ENCODE results near the gene RAB23.

Gene RAB23

DNA sequence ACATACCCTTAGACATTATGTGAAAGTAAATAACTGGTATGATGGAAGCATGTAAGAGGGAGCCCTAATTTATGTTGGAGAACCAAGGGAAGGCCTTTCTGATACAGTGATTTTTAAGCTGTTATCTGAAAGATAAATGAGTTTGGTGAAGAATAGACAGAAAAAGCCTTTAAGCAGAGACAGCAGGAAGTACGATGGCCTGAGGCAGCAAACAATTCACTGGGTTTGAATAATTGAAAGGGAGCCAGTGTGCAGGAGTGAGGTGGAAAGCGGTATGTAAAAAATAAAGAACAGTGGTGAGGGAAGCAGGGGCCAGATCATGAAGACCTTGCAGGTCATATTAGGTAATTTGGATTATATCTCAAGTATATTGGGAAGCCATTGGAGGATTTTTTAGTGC, 4.1 kb upstream of the RAB23 start:
- DNase-seq: peak; percentile 74

GRCh38 chr6:57224769-57225515, 2.8 kb upstream of the RAB23 start:
- no peak for DNase-seq

GRCh38 chr6:57222743-57223077, 603 bp upstream of the RAB23 start:
- peak; percentile 35 for DNase-seq

- peak; percentile 84 for DNase-seq
Observed at GRCh38 chr6:57221191-57221935, 744 bp downstream of the RAB23 start.

DNA sequence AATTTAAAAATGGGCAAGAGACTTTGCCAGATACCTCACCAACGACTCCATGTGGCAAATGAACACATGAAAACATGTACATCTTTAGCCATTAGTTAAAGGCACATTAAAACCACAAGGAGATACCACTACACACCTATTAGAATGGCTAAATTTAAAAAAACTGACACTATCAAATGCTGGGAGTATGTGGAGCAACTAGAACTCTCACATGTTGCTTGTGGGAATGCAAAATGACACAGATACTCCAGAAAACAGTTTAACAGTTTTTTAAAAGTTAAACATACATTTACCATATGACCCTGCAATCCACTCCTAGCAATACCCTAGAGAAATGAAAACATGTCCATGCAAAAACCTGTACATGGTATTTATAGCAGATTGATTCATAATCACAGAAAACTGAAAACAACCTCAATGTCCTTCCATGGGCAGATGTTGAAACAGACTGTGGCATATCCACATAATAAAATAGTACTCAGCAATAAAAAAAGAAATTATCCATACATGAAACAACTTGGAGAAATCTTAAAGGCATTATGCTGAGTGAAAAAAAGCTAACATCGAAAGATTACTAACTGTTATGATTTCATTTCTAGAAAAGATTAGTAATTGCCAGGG, 1.9 kb downstream of the RAB23 start:
- DNase-seq: no peak

DNA sequence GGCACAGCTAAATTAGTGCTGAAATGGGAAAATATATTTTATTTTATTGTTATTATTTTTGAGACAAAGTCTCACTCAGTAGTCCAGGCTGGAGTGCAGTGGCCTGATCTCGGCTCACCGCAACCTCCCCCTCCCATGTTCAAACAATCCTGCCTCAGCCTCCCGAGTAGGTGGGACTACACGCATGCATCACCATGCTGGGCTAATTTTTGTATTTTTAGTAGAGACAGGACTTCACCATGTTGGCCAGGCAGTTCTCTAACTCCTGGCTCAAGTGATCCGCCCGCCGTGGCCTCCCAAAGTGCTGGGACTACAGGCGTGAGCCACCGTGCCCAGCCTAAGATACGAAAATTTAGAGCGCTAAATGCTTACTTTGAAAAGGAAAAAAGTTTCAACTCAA, 4.8 kb downstream of the RAB23 start:
- no peak for DNase-seq

DNA sequence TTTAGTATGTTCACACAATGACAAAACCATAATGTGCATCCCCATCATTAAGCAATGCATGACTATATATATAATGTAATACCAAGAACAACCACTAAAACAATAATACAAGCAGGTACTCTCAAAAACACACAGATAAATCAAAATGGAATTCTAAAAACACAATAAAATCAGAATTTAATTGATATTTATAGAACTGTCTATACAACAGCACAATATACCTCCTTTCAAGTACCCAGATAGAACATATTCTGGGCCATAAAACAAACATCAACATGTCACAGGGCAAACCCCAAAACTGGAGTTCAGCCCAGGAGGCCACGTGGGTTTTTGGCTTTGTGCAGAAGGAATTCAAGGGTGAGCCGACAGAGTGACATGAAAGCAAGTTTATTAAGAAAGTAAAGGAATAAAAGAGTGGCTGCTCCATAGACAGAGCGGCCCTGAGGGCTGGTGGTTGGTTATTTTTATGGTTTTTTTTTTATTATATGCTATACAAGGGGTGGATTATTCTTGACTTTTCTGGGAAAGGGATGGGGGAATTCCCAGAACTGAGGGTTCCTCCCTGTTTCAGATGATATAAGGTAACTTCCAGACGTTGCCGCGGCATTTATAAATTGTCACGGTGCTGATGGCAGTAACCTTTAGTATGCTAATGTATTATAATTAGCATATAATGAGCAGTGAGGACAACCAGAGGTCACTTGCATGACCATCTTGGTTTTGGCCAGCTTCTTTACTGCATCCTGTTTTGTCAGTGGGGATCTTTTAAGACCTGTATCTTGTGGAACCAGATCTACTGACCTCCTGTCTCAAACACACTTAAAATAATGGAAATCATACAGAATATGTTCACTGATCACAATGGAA, 5.6 kb downstream of the RAB23 start:
- no peak for DNase-seq

DNA sequence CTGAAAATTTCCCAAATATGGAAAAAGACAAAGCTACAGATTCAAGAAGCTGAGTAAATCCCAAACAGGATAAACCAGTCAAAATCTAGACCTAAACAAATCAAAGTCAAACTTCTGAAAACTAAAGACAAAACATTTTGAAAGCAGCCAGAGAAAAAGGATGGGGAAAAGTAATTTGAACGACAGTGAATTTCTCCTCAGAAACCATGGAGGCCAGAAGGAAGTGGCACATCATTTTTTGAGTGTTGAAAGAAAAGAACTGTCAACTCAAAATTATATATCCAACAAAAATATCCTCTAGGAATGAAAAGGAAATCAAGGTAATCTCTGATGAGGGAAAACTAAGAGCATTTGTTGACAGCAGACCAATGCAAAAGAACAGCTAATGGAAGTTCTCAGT, 6.8 kb downstream of the RAB23 start:
- DNase-seq: no peak

DNA sequence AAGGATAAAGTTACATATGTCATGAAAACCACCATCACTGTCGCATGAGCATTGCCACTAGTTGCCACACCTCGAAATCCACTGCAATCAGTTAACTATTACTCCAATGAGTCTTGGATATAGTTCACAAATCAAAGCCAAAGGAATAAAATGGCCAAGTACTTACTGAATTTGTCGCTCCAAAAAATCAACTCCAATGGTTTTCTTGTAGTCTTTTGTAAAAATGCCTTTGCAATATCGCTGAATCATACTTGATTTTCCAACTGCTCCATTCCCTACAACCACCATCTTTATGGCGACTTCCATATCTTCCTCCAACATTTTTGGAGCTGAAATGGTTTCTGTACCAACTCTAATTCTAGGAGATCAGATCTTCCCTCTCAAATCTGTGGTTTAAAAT, 12.0 kb downstream of the RAB23 start:
- DNase-seq: no peak

- no peak for DNase-seq
Observed at GRCh38 chr6:57209030-57209429, 13.1 kb downstream of the RAB23 start.

- DNase-seq: no peak
Observed at GRCh38 chr6:57207872-57208271, 14.2 kb downstream of the RAB23 start.

GRCh38 chr6:57207141-57207540, 15.0 kb downstream of the RAB23 start:
- no peak for DNase-seq

- DNase-seq: no peak
Observed at GRCh38 chr6:57205550-57206328, 16.4 kb downstream of the RAB23 start.

GRCh38 chr6:57201718-57202117, 20.4 kb downstream of the RAB23 start:
- DNase-seq: peak; percentile 10

DNA sequence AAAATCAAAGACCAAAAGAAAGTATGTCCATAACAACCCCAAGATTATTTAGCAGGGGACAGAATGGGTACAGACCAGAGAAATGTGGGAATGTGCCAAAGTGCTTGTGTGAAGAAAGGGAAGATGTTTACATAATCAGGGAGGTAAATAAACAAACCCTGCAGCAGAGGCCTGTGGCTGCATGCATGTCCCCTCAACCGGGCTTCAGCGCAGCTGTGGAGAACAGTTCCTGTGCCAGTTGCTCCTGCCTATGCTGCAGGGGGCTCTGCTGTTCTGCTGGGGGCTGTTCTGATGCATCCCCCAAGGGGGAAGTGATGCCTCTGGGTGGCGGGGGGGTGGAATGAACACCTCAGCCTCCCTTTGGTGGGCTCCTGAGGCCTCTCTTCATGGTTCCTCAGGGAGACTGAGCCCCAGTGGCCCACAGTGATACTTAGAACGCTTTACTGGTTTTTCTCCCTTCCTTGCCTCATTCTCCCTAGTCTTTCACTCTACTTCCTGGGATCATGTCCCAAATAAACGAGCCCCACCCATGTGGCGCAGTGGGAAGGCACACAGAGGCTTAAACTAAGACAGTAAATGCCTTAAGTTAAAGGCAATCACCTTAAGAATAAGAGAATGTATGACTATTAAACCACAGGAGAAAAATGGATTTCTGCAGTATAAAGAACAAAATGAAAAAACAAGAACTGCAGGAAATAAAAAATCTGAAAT, 23.0 kb downstream of the RAB23 start:
- DNase-seq: peak; percentile 23

DNA sequence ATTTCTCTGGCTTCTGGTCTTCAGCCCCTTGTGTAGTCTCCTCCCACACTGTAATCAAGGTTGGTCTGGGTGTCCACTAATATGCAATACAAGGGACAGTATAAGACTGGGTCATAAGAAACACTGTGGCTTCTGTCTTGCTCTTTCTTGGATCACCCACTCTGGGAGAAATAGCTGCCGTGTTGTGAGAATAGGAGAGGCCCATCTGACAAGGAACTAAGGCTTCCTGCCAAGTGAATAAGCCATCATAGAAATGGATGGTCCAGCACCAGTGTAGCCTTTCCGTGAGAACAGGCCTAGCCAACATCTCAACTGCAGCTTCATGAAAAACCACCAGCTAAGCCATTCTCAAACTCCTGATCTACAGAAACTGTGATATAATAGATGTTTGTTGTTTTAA, 26.6 kb downstream of the RAB23 start:
- DNase-seq: no peak

DNA sequence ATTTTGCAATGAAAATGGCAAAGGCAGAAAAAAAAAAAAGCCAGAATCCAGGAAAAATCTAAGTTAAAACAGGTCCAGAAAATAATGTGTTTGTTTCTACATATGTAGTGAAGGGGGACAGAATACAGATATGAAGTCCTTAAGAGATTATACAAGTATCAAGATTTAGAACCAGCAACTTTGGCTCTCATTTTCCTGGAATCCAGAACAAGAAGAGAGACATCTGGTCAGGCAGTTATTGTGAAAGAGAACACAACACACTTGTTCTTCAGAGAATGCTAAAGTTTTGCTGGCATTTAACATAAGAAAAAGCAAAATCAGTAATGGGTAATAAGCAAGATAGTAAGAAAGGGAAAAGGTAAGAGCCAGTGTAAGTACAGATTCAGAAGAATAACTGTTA, 28.9 kb downstream of the RAB23 start:
- no peak for DNase-seq

- DNase-seq: peak; percentile 9
Observed at GRCh38 chr6:57190140-57190539, 32.0 kb downstream of the RAB23 start.

GRCh38 chr6:57183336-57183735, 38.8 kb downstream of the RAB23 start:
- no peak for DNase-seq

GRCh38 chr6:57182017-57182432, 40.1 kb downstream of the RAB23 start:
- DNase-seq: no peak

DNA sequence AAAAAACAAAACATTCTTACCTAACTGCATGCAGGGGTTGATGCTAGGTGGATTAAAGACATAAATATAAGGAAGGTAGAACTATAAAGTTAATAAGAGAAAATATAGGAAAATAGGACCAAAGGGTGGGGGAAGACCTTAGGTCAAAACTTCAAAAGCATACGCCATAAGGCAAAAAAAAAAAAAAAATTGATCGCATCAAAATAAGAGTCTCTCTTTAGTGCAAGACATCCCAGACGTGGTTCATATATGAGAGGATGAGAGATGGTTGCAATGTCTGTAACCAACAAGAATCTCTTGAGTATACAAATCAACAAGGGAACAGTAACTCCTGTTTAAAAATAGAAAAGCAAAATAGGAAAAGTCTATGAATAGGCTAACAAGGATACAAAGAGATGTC, 41.5 kb downstream of the RAB23 start:
- DNase-seq: no peak
